HFF-Myc (cell line): ENCODE data around the gene SLC5A2.

Experiments
- DNase-seq: peaks from one replicate; pipeline ENCODE4 v3.0.0-alpha.2; 2011; ENCODE audit warnings: low read depth; ENCODE audit errors: extremely low read depth
- H3K4me3 ChIP-seq: replicated peaks from 2 replicates; pipeline ENCODE4 v1.5.1; 2011; ENCODE audit warnings: low read depth, mild to moderate bottlenecking, control low read depth, low read length
- CTCF ChIP-seq: IDR thresholded peaks from 2 replicates; pipeline ENCODE4 v1.5.1; 2012; ENCODE audit warnings: mild to moderate bottlenecking, low read depth, low read length, control low read depth; ENCODE audit errors: missing control alignments

Gene SLC5A2

DNA sequence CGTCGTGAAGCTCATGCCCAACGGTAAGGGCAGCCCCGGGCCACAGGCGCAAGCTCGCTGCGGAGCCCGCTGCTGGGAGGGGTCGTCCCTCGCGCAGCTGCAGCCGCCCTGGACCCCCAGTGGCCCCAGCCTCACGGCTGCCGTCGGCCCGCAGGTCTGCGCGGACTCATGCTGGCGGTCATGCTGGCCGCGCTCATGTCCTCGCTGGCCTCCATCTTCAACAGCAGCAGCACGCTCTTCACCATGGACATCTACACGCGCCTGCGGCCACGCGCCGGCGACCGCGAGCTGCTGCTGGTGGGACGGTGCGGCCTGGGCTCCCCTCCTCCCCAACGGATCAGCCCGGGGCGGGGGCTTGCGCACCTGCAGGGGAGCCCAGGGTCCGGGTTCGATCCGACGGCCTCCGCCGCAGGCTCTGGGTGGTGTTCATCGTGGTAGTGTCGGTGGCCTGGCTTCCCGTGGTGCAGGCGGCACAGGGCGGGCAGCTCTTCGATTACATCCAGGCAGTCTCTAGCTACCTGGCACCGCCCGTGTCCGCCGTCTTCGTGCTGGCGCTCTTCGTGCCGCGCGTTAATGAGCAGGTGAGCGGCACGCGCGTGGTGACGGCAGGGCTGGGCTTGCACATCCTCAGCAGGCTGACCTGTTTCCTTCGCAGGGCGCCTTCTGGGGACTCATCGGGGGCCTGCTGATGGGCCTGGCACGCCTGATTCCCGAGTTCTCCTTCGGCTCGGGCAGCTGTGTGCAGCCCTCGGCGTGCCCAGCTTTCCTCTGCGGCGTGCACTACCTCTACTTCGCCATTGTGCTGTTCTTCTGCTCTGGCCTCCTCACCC, 5.8 kb downstream of the SLC5A2 start:
- H3K4me3 ChIP-seq, result peak overlapping the region; percentile 34
- no peak for TF ChIP-seq CTCF
- no peak for DNase-seq

GRCh38 chr16:31489298-31489564, 6.3 kb downstream of the SLC5A2 start:
- DNase-seq, result no peak
- TF ChIP-seq CTCF, result no peak
- H3K4me3 ChIP-seq, result no peak overlapping the region

GRCh38 chr16:31489616-31490584, 7.0 kb downstream of the SLC5A2 start:
- TF ChIP-seq CTCF, result no peak
- no peak overlapping the region for H3K4me3 ChIP-seq
- no peak for DNase-seq

- no peak for TF ChIP-seq CTCF
- DNase-seq, result no peak
- H3K4me3 ChIP-seq, result no peak overlapping the region
Measured at GRCh38 chr16:31491778-31492418, 9.0 kb downstream of the SLC5A2 start.

DNA sequence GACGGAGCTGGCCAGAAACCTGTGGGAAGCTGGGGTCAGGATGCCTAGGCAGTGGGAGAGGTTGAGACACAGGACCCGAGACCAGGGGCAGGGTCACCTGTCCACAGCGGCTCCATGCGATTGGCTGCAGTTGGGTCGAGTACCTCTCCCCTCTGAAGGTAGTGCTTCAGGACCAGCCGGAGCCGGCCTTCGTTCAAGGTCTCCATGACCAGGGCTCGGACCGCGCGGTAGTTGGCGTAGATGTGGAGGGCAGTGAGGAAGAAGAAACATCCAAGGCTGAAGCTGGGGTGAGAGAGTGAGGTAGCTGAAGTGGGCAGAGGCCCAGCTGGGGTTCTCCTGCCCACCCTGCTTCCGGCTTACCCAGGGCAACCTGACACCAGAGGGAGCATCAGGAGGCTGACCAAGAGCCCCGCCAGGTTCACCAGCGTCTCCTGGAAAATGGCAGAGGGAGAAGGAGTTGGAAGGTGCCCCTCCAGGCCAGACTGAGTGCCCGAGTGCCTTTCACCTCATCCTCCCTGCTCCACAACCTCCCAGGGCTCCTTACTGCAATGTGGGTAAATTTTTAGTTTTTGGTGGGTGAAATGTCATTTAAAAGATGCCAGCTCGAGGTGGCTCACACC, 10.7 kb downstream of the SLC5A2 start:
- H3K4me3 ChIP-seq, result no peak overlapping the region
- no peak for DNase-seq
- TF ChIP-seq CTCF, result no peak

DNA sequence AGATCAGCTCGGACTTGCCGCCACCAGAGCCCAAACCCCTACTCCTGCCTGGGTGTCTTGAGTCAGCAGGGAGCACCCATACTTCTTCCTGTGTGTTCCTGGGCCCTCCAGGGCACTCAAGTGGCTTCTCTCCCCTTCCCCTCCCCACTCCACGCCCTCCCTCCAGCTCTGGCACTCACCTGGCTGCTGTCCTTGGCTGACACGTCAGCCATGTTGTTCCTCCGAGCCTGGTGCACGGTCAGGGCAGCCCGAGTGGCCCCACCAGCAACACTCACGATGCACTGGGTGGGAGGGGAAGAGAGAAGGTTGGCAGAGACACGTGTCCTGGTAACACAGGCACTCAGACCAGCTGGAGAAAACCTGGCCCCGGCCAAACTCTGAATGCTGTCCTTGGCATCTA, 13.7 kb downstream of the SLC5A2 start:
- no peak for TF ChIP-seq CTCF
- no peak overlapping the region for H3K4me3 ChIP-seq
- DNase-seq, result no peak
